Right ventricle myocardium superior (tissue), 1 donor: ENCODE measurements around the gene HJV. TPM values are rescaled to one million over a fixed set of nuclear protein-coding genes. Genes with fewer than 3 reads are reported as not detected.

ENCODE experiments used
- ATAC-seq: fragments of 200-7000 bp; cut with Tn5 transposase; one replicate; pipeline ENCODE4 v1.9.1; 2020; ENCODE audit warnings: mild to moderate bottlenecking; ENCODE audit not compliant: poor library complexity
- DNase-seq: peaks from one replicate; pipeline ENCODE4 v3.0.0-alpha.2; 2020
- intact Hi-C: fragments of 100-400 bp; cut with DNase I; formaldehyde crosslinking; loops from one replicate; pipeline ENCODE4 v1.11.2; 2022
- total RNA-seq: library from RNA; stranded (reverse); fragmentation: NEBNext Ultra II Directional; extraction: Animal tissue kit (Norgen Biotek cat#: 25700); gene quantifications from one replicate; pipeline ENCODE4 v1.2.1, GENCODE V29; 2021
- donor health status: DM: no; HTN: yes; CAD: no; lungs with severe emphysema.

HJV gene
- total RNA-seq, 1 donor from 2014 or later = 88.1 TPM

GRCh38 chr1:145995964-145996432 lies 25.5 kb downstream of the HJV start:
- DNase-seq (no peak), ATAC-seq (no peak)
- intact Hi-C loops = no loop called here

DNA sequence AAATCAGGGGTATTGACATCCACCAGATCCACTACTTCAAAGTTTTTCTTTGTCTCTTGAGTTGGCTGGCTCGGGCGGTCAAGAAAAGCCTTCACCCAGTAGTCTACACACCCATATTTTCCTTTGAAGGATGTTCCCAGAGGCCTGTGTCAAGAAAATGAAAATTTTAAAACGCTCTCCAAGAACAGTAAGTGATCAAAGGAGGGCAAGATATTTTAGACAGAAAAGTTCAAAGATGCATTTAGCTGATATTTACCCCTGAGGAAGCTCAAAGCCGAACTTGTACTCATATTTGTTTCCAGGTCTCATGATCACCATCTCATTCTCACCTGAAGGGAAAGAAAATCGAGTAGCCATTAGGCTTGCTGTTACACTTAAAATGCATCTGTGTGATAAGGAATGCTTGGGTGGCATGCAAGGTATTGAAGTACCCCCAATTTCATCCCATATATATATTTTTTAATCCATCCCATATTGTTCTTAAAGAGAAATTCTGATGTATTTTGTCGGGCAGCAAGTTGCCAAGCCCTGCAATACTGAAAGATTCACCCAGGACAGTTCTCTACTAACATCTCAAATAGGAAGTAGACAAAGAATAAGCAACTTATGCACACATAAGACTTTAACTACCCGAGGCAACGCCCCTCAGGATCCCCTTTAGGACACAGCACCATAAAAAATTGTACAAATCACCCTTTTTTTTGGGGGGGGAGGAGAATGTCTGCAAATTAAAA lies 26.2 kb downstream of the HJV start:
- no peak for DNase-seq
- intact Hi-C loops = no loop called here
- ATAC-seq = no peak

DNA sequence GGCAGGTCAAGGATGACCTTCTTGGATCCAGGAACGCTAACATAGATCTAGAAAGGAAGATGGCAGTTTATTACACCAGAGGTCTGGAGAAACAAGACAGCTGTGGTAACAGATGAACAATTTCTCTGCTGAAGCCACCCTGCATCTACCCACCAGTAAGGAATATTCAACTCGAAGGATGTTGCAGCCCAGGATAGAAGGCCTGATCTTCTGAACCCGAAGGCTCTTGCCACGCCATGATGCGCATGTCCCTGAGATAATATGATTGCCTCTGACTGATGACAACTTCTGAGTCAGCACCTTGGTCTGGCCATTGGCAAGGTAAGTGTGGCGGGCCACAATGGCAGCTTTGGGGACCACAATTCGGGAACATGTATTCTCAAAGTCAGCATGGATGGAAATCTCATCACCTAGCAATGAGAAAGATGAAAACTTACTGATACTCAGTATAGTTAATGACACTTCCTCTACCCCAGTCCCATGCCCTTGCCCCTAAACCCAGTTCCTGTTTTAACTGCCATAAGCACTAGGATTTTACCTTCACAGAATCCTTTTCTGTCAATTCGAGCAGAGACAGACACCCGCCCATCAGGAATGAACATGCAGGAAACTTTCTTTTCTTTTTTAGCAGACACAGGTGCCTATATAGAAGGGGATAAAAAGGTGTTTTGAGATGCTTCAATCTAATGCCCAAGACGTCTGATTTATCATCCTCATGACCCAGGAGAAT lies 27.0 kb downstream of the HJV start:
- ATAC-seq (no peak), DNase-seq (no peak)
- intact Hi-C loops = no loop called here

- intact Hi-C loops = no loop called here
- ATAC-seq (no peak), DNase-seq (no peak)
Observed at GRCh38 chr1:145993618-145994390, 27.7 kb downstream of the HJV start.

- ATAC-seq (no peak), DNase-seq (no peak)
- intact Hi-C loops = no loop called here
Observed at GRCh38 chr1:145992958-145993617, 28.4 kb downstream of the HJV start.

- ATAC-seq (peak; percentile 1), DNase-seq (no peak)
- intact Hi-C loops = no loop called here
Observed at GRCh38 chr1:145992502-145992936, 29.0 kb downstream of the HJV start.

DNA sequence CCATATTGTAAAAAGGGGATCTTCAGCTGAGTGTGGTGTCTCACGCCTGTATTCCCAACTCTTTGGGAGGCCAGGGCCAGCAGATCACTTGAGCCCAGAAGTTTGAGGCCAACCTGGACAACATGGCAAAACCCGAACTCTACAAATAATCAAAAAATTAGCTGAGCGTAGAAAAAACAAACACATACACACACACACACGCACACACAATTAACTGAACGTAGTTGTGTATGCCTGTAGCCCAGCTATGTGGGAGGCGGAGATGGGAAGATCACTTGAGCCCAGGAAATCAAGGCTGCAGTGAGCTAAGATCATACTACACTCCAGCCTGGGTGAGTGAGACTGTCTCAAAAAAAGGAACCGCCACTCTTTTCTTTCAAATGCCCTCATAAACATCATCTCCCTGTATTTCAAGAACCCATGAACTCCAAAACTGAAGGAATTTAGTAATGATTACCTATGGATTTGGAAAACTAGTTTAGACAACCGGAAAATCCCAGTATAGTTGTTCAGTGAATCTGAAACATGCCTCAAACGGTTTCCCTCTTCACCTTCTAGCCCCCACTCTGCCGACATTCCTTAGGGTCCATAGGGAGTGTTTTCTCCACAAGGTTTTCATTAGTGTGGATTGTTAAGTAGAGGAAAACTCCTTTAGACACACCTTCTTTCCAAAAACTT lies 29.7 kb downstream of the HJV start:
- ATAC-seq = peak; percentile 20
- intact Hi-C loops = no loop called here

DNA sequence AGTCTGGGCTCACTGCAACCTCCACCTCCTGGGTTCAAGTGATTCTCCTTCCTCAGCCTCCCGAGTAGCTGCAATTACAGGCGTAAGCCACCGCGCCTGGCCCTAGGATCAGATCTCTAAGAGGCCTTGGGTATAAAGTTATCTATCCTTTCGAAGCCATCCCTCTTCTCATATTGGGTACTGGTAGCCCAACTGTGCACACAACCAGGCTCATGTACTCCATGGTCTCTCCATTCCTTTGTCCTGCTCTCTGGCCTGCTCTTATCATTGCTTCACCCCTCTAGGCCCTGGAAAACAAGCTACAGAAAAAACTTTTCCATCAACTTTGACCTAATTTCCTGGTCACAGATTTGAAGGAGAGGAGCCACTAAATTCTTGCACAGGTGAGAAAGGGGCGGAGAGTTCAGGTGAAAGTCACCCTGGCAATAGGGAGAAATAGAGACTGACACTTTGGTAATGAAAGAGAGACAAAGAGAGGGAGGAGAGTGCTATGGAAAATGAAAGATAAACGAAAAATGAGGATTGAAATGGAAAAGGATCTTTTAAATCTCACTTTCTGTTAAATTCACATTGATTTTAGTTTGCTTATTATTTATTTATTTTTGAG lies 31.2 kb downstream of the HJV start:
- DNase-seq (no peak), ATAC-seq (peak; percentile 5)
- intact Hi-C loops = no loop called here

More for the DNA sequence above, 29.7 kb downstream of the HJV start:
- DNase-seq = no peak

DNA sequence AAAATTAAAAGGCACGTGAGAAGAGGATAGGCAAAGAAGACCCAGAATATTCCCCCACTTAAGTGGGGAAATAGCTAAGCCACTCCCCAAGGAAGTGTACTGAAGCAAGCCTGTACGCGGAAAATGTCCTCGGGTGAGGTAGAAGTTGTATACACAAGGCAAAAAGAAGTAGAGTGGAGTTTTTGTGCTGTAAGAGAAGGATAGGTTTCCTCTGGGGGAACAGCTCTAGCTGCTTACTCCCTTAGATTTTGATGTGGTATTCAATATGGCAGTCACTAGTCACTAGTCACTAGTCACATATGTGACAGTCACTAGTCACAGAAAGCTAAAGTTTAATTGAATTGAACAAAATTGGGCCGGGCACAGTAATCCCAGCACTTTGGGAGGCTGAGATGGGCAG lies 32.8 kb downstream of the HJV start:
- DNase-seq (no peak), ATAC-seq (no peak)
- intact Hi-C loops = no loop called here

DNA sequence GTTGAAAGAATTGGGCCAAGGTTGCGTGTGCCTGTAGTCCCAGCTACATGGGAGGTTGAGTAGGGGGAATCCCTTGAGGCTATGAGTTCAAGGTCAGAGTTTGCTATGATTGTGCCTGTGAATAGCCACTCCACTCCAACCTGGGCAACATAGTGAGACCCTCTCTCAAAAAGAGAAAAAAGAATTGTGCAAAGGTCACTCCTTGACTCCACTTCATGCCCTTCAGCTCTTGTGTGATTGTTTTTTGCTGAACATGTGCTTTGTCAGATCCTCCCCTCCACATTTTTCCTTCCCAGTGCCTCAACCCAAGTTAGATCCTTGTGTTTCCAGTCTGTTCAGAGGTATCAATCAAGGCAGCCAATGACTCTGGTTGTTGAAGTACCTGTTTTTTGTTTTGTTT lies 33.6 kb downstream of the HJV start:
- DNase-seq (no peak), ATAC-seq (no peak)
- intact Hi-C loops = no loop called here

GRCh38 chr1:145986551-145986950 lies 35.0 kb downstream of the HJV start:
- intact Hi-C loops = no loop called here
- no peak for ATAC-seq
- DNase-seq = no peak

DNA sequence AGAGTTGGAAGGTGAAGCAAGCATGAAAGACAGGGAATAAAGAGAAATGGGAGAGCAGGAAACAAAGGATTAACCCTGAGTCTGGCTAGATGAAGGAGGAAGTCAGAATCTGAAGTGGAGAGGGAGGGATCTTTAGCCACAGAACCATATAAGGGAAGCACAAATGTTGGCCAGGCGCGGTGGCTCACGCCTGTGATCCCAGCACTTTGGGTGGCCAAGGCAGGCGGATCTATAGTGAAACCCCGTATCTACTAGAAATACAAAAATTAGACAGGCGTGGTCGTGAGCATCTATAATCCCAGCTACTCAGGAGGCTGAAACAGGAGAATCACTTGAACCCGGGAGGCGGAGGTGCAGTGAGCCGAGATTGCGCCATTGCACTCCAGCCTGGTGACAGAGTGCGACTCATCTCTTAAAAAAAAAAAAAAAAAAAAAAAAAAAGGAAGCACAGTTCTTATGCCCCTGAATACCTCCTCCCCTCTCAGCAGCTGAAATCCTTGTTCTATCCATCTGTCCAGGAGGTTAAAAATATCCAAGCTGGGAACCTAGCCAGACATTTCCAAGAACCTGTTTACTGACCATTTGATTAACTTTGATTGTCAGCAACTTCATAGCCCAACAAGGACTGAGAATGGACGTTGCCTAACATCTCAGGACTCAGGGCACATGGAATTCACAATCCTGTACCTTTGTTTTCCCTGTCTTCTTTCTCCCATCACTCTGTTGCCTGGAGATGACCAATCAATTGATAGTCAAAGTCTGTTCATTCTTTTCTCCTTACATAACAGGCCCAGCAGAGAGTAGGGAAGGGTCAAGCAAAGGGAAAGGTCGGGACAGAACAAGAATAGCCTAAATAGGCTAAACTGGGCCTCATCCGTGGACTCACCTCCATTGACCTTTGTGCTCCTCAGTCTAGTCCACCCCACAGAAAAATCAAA lies 35.8 kb downstream of the HJV start:
- intact Hi-C loops = no loop called here
- peak; percentile 78 for DNase-seq
- ATAC-seq = peak; percentile 47

DNA sequence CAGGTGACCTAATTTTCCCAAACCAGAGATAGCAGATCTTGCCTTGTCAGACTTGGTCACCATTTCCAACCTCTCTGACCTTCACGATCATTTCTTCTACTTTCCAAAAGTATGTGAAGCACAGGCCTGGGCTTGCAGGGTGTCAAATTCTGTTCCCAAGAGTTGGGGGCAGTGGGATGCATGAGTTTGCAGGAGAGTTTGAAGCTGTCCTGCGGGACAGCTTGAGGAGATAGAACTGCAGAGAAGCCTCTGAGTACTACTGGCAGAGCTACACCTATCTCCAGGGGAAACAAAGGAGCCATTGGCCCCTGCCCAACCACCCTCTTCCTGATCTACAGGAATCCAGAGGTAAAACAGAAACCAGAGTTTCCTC lies 36.4 kb downstream of the HJV start:
- ATAC-seq = no peak
- DNase-seq = no peak
- intact Hi-C loops = no loop called here

GRCh38 chr1:145983960-145984830 lies 37.3 kb downstream of the HJV start:
- DNase-seq (no peak), ATAC-seq (no peak)
- intact Hi-C loops = no loop called here

DNA sequence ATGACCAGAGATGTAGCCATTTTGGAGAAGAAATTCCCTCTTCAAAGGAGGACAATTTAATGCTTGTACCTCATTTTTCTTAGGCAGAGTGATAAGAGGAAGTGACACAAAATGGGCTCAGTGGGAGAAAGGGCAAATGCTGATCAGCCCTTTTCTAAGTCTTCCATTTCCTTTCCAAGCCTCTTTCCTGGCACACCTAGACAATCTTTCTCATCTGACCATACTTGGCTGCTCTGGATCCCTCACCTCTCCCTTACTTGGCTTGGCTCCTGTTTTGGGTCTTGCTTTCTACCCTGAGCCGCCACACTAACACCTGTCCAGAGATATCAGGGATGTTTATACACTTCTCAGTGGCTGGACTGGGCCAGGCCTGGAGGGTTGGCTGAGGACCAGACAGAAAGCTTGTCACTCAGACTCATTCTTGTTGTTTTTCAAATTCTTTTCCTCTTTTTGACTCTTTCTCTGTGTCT lies 38.3 kb downstream of the HJV start:
- intact Hi-C loops = no loop called here
- DNase-seq (no peak), ATAC-seq (peak; percentile 5)
